ENCODE measurements around the gene DPP7.

DNA sequence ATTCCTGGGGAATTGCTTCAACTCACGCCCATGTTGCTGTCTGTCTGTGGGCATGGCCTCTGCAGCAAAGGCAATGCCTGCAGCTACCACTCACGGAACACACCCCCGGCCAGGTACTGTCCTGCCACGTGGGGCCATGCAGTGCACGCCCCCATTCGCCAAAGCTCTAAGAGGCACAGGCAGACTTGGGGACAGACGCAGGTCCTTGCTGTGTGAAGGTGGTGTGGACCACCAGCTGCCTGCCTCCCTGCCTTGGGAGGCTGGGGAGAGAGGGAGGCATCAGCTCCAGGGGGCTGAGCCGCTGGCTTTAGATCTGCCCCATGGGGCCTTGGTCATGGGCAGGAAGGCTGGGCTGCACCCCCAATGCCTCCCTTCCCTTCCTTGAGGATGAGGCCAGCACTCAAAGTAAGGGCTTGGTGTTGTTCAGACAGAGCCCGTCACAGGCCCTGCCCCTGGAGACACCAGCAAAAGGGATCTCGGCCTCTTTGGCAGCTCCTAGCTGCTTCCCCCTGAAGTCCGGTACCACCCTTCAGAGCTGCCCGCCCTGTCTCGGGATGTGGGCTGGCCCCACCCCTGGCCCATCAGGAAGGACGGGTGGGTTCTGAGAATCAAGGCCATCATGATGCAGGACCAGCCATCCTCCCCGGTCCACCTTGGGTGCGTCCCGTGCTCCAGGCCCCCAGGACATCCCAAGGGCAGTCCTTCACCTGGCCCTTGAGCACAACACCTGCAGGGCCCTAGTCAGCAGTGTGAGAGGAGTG lies 26.7 kb upstream of the DPP7 start:
- TF ChIP-seq POLR2A (IDR thresholded peaks at IDR 0.05; ENCODE audit: control extremely low read depth in 1 of 2, low read depth in 2 of 2, low read length in 2 of 2), result no peak
- TF ChIP-seq SAP30 (IDR thresholded peaks at IDR 0.05; ENCODE audit: insufficient read depth, insufficient replicate concordance, low read length), result no peak
- TF ChIP-seq, protein P1, sequence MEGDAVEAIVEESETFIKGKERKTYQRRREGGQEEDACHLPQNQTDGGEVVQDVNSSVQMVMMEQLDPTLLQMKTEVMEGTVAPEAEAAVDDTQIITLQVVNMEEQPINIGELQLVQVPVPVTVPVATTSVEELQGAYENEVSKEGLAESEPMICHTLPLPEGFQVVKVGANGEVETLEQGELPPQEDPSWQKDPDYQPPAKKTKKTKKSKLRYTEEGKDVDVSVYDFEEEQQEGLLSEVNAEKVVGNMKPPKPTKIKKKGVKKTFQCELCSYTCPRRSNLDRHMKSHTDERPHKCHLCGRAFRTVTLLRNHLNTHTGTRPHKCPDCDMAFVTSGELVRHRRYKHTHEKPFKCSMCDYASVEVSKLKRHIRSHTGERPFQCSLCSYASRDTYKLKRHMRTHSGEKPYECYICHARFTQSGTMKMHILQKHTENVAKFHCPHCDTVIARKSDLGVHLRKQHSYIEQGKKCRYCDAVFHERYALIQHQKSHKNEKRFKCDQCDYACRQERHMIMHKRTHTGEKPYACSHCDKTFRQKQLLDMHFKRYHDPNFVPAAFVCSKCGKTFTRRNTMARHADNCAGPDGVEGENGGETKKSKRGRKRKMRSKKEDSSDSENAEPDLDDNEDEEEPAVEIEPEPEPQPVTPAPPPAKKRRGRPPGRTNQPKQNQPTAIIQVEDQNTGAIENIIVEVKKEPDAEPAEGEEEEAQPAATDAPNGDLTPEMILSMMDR (IDR thresholded peaks at IDR 0.05; ENCODE audit: control extremely low read depth in 1 of 3, insufficient read depth in 1 of 3, low read depth in 1 of 3, low read length in 3 of 3), result no peak
- no peak for TF ChIP-seq EP300 (IDR thresholded peaks at IDR 0.05; ENCODE audit: borderline replicate concordance in 1 of 2, low read depth in 2 of 2, low read length in 2 of 2)
- no peak for TF ChIP-seq BCL11A (IDR thresholded peaks at IDR 0.05; ENCODE audit: low read depth in 2 of 2, low read length in 2 of 2)
- TF ChIP-seq EZH2 (IDR thresholded peaks at IDR 0.05; ENCODE audit: low read depth, low read length, severe bottlenecking), result no peak
- TF ChIP-seq, protein P2, sequence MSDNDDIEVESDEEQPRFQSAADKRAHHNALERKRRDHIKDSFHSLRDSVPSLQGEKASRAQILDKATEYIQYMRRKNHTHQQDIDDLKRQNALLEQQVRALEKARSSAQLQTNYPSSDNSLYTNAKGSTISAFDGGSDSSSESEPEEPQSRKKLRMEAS (IDR thresholded peaks at IDR 0.05), result no peak
- TF ChIP-seq MAFK (IDR thresholded peaks at IDR 0.05; ENCODE audit: low read depth, low read length), result no peak
- no peak for TF ChIP-seq SIRT6 (IDR thresholded peaks at IDR 0.05; ENCODE audit: low read length)
